DND-41 (cell line): Measurements from ENCODE around the gene TRIB2.

Experiments
- ATAC-seq: fragments of 200-7000 bp; cut with Tn5 transposase; 3 replicates; pipeline ENCODE4 v1.9.1; 2021; ENCODE audit warnings: low read depth; ENCODE audit not compliant: insufficient read depth
- DNase-seq: peaks from one replicate; pipeline ENCODE4 v3.0.0-alpha.2; 2020
- H2AFZ ChIP-seq: 2 replicates; pipeline ENCODE4 v1.6.0; 2012; ENCODE audit warnings: low read depth, low read length
- H3K27ac ChIP-seq: 2 replicates; pipeline ENCODE4 v1.5.1; 2012; ENCODE audit warnings: low read length, inconsistent platforms
- H3K27me3 ChIP-seq: fragments of 200-600 bp; sonication (generic); 2 replicates; pipeline ENCODE4 v1.6.0; 2012; ENCODE audit warnings: low read length, mild to moderate bottlenecking, inconsistent platforms; ENCODE audit not compliant: insufficient read depth, poor library complexity
- H3K36me3 ChIP-seq: 2 replicates; pipeline ENCODE4 v1.5.1; 2012; ENCODE audit warnings: low read length, inconsistent platforms; ENCODE audit not compliant: insufficient read depth
- H3K4me1 ChIP-seq: 2 replicates; pipeline ENCODE4 v1.5.1; 2012; ENCODE audit warnings: mild to moderate bottlenecking, low read length; ENCODE audit not compliant: insufficient read depth
- H3K4me2 ChIP-seq: 2 replicates; pipeline ENCODE4 v1.6.0; 2012; ENCODE audit warnings: mild to moderate bottlenecking, moderate library complexity, low read length, inconsistent platforms; ENCODE audit not compliant: insufficient read depth
- H3K4me3 ChIP-seq, 2 experiments: fragments of 200-600 bp in 1 of 2; shearing (Covaris generic) in 1 of 2; 2 replicates each; pipeline ENCODE4 v1.5.1; 2012 to 2016; ENCODE audit warnings: inconsistent platforms in 2 of 2, low read length in 2 of 2, mild to moderate bottlenecking in 2 of 2, low read depth in 1 of 2, moderate library complexity in 1 of 2
- H3K79me2 ChIP-seq: 2 replicates; pipeline ENCODE4 v1.6.0; 2012; ENCODE audit warnings: low read length, inconsistent platforms; ENCODE audit not compliant: insufficient read depth
- H3K9ac ChIP-seq: 2 replicates; pipeline ENCODE4 v1.6.0; 2012; ENCODE audit warnings: low read depth, mild to moderate bottlenecking, inconsistent platforms, low read length, moderate library complexity
- H3K9me3 ChIP-seq: 2 replicates; pipeline ENCODE4 v1.5.1; 2012; ENCODE audit warnings: low read length, moderate library complexity, mild to moderate bottlenecking, inconsistent platforms; ENCODE audit not compliant: insufficient read depth, severe bottlenecking
- H4K20me1 ChIP-seq: 2 replicates; pipeline ENCODE4 v1.6.0; 2012; ENCODE audit warnings: low read length; ENCODE audit not compliant: insufficient read depth
- CTCF ChIP-seq: IDR thresholded peaks from 2 replicates; pipeline ENCODE4 v1.5.1; 2012; ENCODE audit warnings: borderline replicate concordance, low read length, moderate library complexity, mild to moderate bottlenecking; ENCODE audit not compliant: poor library complexity, severe bottlenecking; ENCODE audit errors: extremely low read depth
- EZH2 ChIP-seq: IDR thresholded peaks from 3 replicates; pipeline ENCODE4 v1.6.1; 2012; ENCODE audit warnings: borderline replicate concordance, low read depth, mild to moderate bottlenecking, moderate library complexity, low read length, inconsistent platforms; ENCODE audit not compliant: severe bottlenecking

The TRIB2 gene

GRCh38 chr2:12685956-12686355 lies 30.8 kb upstream of the TRIB2 start:
- H4K20me1 ChIP-seq: no peaks in the 10 kb centered on the region
- no peak overlapping the region for H3K4me3 ChIP-seq
- no peak for TF ChIP-seq EZH2
- no peak for TF ChIP-seq CTCF
- no peak overlapping the region for H2AFZ ChIP-seq
- no peaks in the 10 kb centered on the region for H3K4me1 ChIP-seq
- no peak overlapping the region for H3K27ac ChIP-seq
- peaks cover 3% of the 10 kb centered on the region for H3K9me3 ChIP-seq
- no peak overlapping the region for H3K4me2 ChIP-seq
- DNase-seq (no peak), ATAC-seq (no peak)
- no peak overlapping the region for H3K9ac ChIP-seq
- no peaks in the 10 kb centered on the region for H3K36me3 ChIP-seq
- H3K79me2 ChIP-seq: no peaks in the 10 kb centered on the region
- no peaks in the 10 kb centered on the region for H3K27me3 ChIP-seq

GRCh38 chr2:12686708-12687283 lies 29.9 kb upstream of the TRIB2 start:
- no peak for DNase-seq
- Histone ChIP-seq H3K27ac (no peak overlapping the region), H3K4me3 (no peak overlapping the region), H4K20me1 (no peaks in the 10 kb centered on the region), H3K4me1 (no peaks in the 10 kb centered on the region), H3K9me3 (peaks cover 5% of the 10 kb centered on the region), H3K9ac (no peak overlapping the region), H3K36me3 (no peaks in the 10 kb centered on the region), H2AFZ (no peak overlapping the region), H3K27me3 (no peaks in the 10 kb centered on the region), H3K4me2 (no peak overlapping the region), H3K79me2 (no peaks in the 10 kb centered on the region)
- no peak for ATAC-seq
- no peak for TF ChIP-seq EZH2
- no peak for TF ChIP-seq CTCF

- DNase-seq (no peak), ATAC-seq (no peak)
- Histone ChIP-seq H3K27me3 (no peaks in the 10 kb centered on the region), H3K4me2 (no peak overlapping the region), H3K27ac (no peak overlapping the region), H3K79me2 (no peaks in the 10 kb centered on the region), H3K9me3 (peaks cover 12% of the 10 kb centered on the region), H4K20me1 (no peaks in the 10 kb centered on the region), H3K4me3 (no peak overlapping the region), H2AFZ (no peak overlapping the region), H3K36me3 (no peaks in the 10 kb centered on the region), H3K9ac (no peak overlapping the region), H3K4me1 (no peaks in the 10 kb centered on the region)
- TF ChIP-seq CTCF: no peak
- TF ChIP-seq EZH2: no peak
Measured at GRCh38 chr2:12688091-12688490, 28.6 kb upstream of the TRIB2 start.

- Histone ChIP-seq H3K4me1 (no peaks in the 10 kb centered on the region), H3K36me3 (no peaks in the 10 kb centered on the region), H3K79me2 (no peaks in the 10 kb centered on the region), H3K9ac (no peak overlapping the region), H3K27me3 (no peaks in the 10 kb centered on the region), H2AFZ (no peak overlapping the region), H3K4me2 (no peak overlapping the region), H3K4me3 (no peak overlapping the region), H3K27ac (no peak overlapping the region), H3K9me3 (peaks cover 12% of the 10 kb centered on the region), H4K20me1 (no peaks in the 10 kb centered on the region)
- ATAC-seq: no peak
- no peak for DNase-seq
- no peak for TF ChIP-seq EZH2
- no peak for TF ChIP-seq CTCF
Measured at GRCh38 chr2:12688893-12689292, 27.8 kb upstream of the TRIB2 start.
